IMR-90 (cell line): Measurements from ENCODE around the gene GPR39. TPM values are rescaled to one million over a fixed set of nuclear protein-coding genes. Genes with fewer than 3 reads are reported as not detected.

Source experiments
- ATAC-seq: fragments of 200-7000 bp; cut with Tn5 transposase; 2 replicates; pipeline ENCODE4 v1.9.1; 2020; ENCODE audit warnings: low read depth, mild to moderate bottlenecking, moderate library complexity
- BruUV-seq: library from RNA; stranded (reverse); fragments of 400-500 nt; replicated peaks from 2 replicates; lab custom pipeline; 2021; lab: Mats Ljungman, UMichigan
- CTCF ChIA-PET: fragments of 300-600 bp; formaldehyde crosslinking; extraction: SDS; loops from one replicate; lab custom pipeline; 2021; ENCODE audit warnings: antibody characterized with exemption; lab: Yijun Ruan, JAX
- POLR2A ChIA-PET: fragments of 300-600 bp; sonication (Branson Sonifier 250); formaldehyde crosslinking; loops from one replicate; lab custom pipeline; 2022; ENCODE audit warnings: antibody characterized with exemption; ENCODE audit not compliant: unreplicated experiment; lab: Charles Lee
- DNase-seq: peaks from one replicate; pipeline ENCODE4 v3.0.0; 2013
- H2AFZ ChIP-seq: replicated peaks from 2 replicates; pipeline ENCODE3; 2013; ENCODE audit warnings: low read length, mild to moderate bottlenecking; ENCODE audit not compliant: poor library complexity
- H2AK5ac ChIP-seq: 2 replicates; pipeline ENCODE4 v1.6.1; 2013; ENCODE audit warnings: low read depth, low read length, inconsistent platforms
- H2AK9ac ChIP-seq: replicated peaks from 2 replicates; pipeline ENCODE3; 2013; ENCODE audit warnings: mild to moderate bottlenecking, low read depth, low read length, moderate library complexity; ENCODE audit not compliant: poor library complexity
- H2BK120ac ChIP-seq: 2 replicates; pipeline ENCODE4 v1.6.1; 2013; ENCODE audit warnings: low read depth, low read length, inconsistent platforms
- H2BK15ac ChIP-seq: 3 replicates; pipeline ENCODE4 v1.6.1; 2013; ENCODE audit warnings: low read depth, low read length, inconsistent platforms
- H2BK20ac ChIP-seq: 2 replicates; pipeline ENCODE4 v1.6.1; 2013; ENCODE audit warnings: low read depth, mild to moderate bottlenecking, inconsistent platforms, low read length, moderate library complexity
- H2BK5ac ChIP-seq: 2 replicates; pipeline ENCODE4 v1.6.1; 2013; ENCODE audit warnings: mild to moderate bottlenecking, low read depth, low read length, inconsistent platforms; ENCODE audit not compliant: poor library complexity, severe bottlenecking
- H3K14ac ChIP-seq: replicated peaks from 2 replicates; pipeline ENCODE4 v1.6.1; 2013; ENCODE audit warnings: low read depth, low read length, inconsistent platforms
- H3K18ac ChIP-seq: 2 replicates; pipeline ENCODE4 v1.6.1; 2013; ENCODE audit warnings: low read depth, low read length, control low read depth
- H3K23ac ChIP-seq: 2 replicates; pipeline ENCODE4 v1.6.1; 2013; ENCODE audit warnings: low read depth, low read length, inconsistent platforms
- H3K27ac ChIP-seq: 2 replicates; pipeline ENCODE4 v1.5.1; 2013; ENCODE audit warnings: mild to moderate bottlenecking, control low read depth, low read length; ENCODE audit not compliant: insufficient read depth
- H3K27me3 ChIP-seq: 2 replicates; pipeline ENCODE4 v1.6.1; 2013; ENCODE audit warnings: low read length; ENCODE audit not compliant: control insufficient read depth, insufficient read depth
- H3K36me3 ChIP-seq: 2 replicates; pipeline ENCODE4 v1.6.1; 2013; ENCODE audit warnings: low read length, mixed read lengths; ENCODE audit not compliant: control insufficient read depth, insufficient read depth
- H3K4ac ChIP-seq: 2 replicates; pipeline ENCODE4 v1.6.1; 2013; ENCODE audit warnings: low read depth, low read length, inconsistent platforms
- H3K4me1 ChIP-seq: 2 replicates; pipeline ENCODE4 v1.6.1; 2013; ENCODE audit warnings: low read length, mixed read lengths; ENCODE audit not compliant: control insufficient read depth, insufficient read depth
- H3K4me2 ChIP-seq: 2 replicates; pipeline ENCODE4 v1.6.1; 2013; ENCODE audit warnings: low read depth, mild to moderate bottlenecking, control low read depth, low read length, moderate library complexity
- H3K4me3 ChIP-seq: 2 replicates; pipeline ENCODE4 v1.5.1; 2013; ENCODE audit warnings: low read depth, mild to moderate bottlenecking, control low read depth, low read length, moderate library complexity; ENCODE audit not compliant: insufficient read depth
- H3K56ac ChIP-seq: 2 replicates; pipeline ENCODE4 v1.6.1; 2013; ENCODE audit warnings: low read length, inconsistent platforms; ENCODE audit not compliant: insufficient read depth; ENCODE audit errors: extremely low read depth
- H3K79me1 ChIP-seq, 2 experiments: 2 replicates each; pipeline ENCODE4 v1.6.1; 2013; ENCODE audit warnings: low read length in 2 of 2, inconsistent platforms in 1 of 2, low read depth in 1 of 2
- H3K9ac ChIP-seq: 2 replicates; pipeline ENCODE4 v1.6.1; 2013; ENCODE audit warnings: low read depth, low read length, control low read depth
- H3K9me1 ChIP-seq: 2 replicates; pipeline ENCODE4 v1.6.1; 2013; ENCODE audit warnings: low read length, inconsistent platforms; ENCODE audit not compliant: insufficient read depth
- H3K9me3 ChIP-seq: 2 replicates; pipeline ENCODE4 v1.6.1; 2013; ENCODE audit warnings: low read length; ENCODE audit not compliant: control insufficient read depth, insufficient read depth
- H4K20me1 ChIP-seq: 2 replicates; pipeline ENCODE4 v1.6.1; 2013; ENCODE audit warnings: low read length, inconsistent platforms; ENCODE audit not compliant: insufficient read depth
- H4K5ac ChIP-seq: 2 replicates; pipeline ENCODE4 v1.6.1; 2013; ENCODE audit warnings: mild to moderate bottlenecking, low read depth, low read length, control low read depth
- H4K8ac ChIP-seq, 2 experiments: 2 replicates each; pipeline ENCODE4 v1.6.1; 2013; ENCODE audit warnings: low read depth in 2 of 2, low read length in 2 of 2, control low read depth in 1 of 2, inconsistent platforms in 1 of 2
- H4K91ac ChIP-seq: 2 replicates; pipeline ENCODE4 v1.6.1; 2013; ENCODE audit warnings: low read depth, low read length, inconsistent platforms; ENCODE audit not compliant: insufficient read depth
- FOS ChIP-seq: fragments of 150-350 bp; IDR thresholded peaks from 2 replicates; pipeline ENCODE4 v1.6.1; 2016; ENCODE audit warnings: low read depth, low read length
- SMC3 ChIP-seq: fragments of 150-350 bp; IDR thresholded peaks from 2 replicates; pipeline ENCODE4 v1.6.1; 2016; ENCODE audit warnings: low read depth, mild to moderate bottlenecking, antibody characterized with exemption, low read length, moderate library complexity
- WGBS, 2 experiments: methylation state at CpG; one replicate each; pipeline versions ENCODE4 v1.1.5 to v1.1.7; 2013; ENCODE audit warnings: missing lambda C conversion rate in 2 of 2; ENCODE audit not compliant: insufficient read length in 1 of 2; ENCODE audit errors: extremely low coverage in 2 of 2; 5-methylcytosine and 5-hydroxymethylcytosine counted together
- dilution Hi-C: fragments of 300-500 bp; cut with HindIII; formaldehyde crosslinking; loops from one replicate; pipeline ENCODE4 v1.14.3; 2018; ENCODE audit warnings: low sequenced_read_pairs; ENCODE audit not compliant: unreplicated experiment
- in situ Hi-C: fragments of 300-500 bp; cut with MboI; formaldehyde crosslinking; loops from 3 replicates; pipeline ENCODE4 v1.14.3; 2019; ENCODE audit warnings: low sequenced_read_pairs, inconsistent platforms, mixed read lengths
- intact Hi-C: fragments of 100-400 bp; cut with micrococcal nuclease; formaldehyde crosslinking; loops from 2 replicates; pipeline ENCODE4 v1.10.0; 2022
- polyA plus RNA-seq, 3 experiments: library from polyadenylated mRNA; depleted of rRNA; stranded (reverse); fragments of >200 nt; gene quantifications; 2 replicates each; pipeline ENCODE4 v1.2.3, GENCODE V29; 2012; ENCODE audit warnings: low replicate concordance in 1 of 3
- total RNA-seq: library from RNA; depleted of rRNA; stranded (reverse); fragments of >200 nt; gene quantifications from 2 replicates; pipeline ENCODE4 v1.2.3, GENCODE V29; 2012

The GPR39 gene
- total and polyA plus RNA-seq, 2 of the 4 experiments (the other 2 are of a cell fraction) = 4.4 to 9.0 TPM

DNA sequence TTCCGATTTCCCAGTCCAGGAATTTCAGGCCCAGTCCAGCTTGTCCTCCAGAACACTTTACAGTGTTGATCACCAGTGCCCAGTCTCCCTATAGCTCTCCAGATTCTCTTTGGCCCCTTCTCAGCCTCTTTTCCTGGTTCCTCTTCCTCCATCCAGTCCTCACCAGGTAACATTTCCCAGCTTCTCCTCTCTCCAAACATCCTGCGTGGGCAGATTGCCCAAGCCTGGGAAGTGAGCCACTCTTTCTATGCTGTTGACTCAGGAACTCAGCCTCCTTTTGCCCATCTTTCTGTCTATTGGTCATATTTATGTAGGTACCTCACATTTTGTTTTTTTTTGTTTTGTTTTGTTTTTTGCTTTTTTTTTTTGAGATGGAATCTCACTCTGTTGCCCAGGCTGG, 144.0 kb downstream of the GPR39 start:
- Histone ChIP-seq H3K79me1 (no peaks in the 10 kb centered on the region), H3K27me3 (peaks cover 11% of the 10 kb centered on the region), H3K14ac (no peak overlapping the region), H2BK15ac (no peak overlapping the region), H3K23ac (no peak overlapping the region), H3K18ac (no peak overlapping the region), H2BK120ac (no peak overlapping the region), H2BK5ac (no peak overlapping the region), H2BK20ac (no peak overlapping the region), H3K36me3 (no peaks in the 10 kb centered on the region), H2AK5ac (no peak overlapping the region), H3K4ac (no peak overlapping the region), H4K8ac (no peak overlapping the region), H4K20me1 (no peaks in the 10 kb centered on the region), H3K4me1 (no peaks in the 10 kb centered on the region), H3K9me3 (no peaks in the 10 kb centered on the region), H3K9me1 (no peaks in the 10 kb centered on the region; the same call in 1 of the 2 replicates), H3K4me3 (no peak overlapping the region), H4K5ac (no peak overlapping the region), H3K27ac (no peak overlapping the region), H4K91ac (no peak overlapping the region), H3K9ac (no peak overlapping the region), H3K4me2 (no peak overlapping the region), H3K56ac (no peak overlapping the region), H2AK9ac (no peak overlapping the region), H2AFZ (no peak overlapping the region)
- ATAC-seq (no peak), DNase-seq (no peak)
- no TSS peak for BruUV-seq
- dilution Hi-C loops (no loop called here), intact Hi-C loops (no loop called here), in situ Hi-C loops (no loop called here)
- CTCF ChIA-PET = interaction anchor here (0.6 kb wide), 1 partner anchor 1965 kb away, joined by 5 read pairs; no protein-coding TSS in a partner anchor
- POLR2A ChIA-PET = no interaction called here
- TF ChIP-seq FOS (no peak), SMC3 (no peak)
- 83% methylated on average over 1 of the region's 2 CpGs; no CpG with 5 or more reads in 1 of the 2 experiments for WGBS, 2 experiments
